ENCODE data around the gene COQ9. TPM values are rescaled to one million over a fixed set of nuclear protein-coding genes. Genes with fewer than 3 reads are reported as not detected.

Gene COQ9
- polyA plus RNA-seq, 1 experiment: 69.5 TPM

DNA sequence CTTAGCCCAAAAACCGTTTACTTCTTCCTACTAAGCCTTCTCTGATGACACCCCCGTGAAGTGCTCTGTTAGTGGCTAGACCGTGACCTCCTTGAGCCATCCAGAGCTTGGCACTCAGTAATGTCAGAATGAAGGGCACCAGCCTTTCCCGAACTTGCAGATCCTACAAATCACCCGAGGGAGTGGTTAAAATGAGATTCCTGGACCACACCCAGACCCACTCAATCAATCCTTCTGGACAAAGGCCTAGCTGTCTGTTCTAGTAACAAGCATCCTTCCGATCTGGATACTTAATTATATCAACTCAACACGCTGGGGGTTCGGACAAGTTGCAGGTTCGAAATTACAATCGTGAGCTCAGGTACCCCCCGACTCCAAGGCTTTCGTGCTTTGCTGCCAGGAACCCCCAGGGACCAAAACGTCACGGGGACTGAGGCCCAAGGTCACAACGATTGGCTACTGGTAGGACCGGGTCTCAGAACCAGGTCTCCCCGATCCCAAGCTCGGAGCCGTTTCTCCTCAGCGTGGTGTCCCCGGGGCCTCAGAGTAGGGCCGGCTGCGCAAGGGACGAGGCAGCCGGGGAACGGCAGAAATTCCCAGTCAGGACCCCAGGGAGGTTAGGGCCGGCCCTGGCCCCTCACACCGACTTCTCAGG is 621 bp upstream of the COQ9 start:
- DNase-seq (ENCODE audit: low read depth): no peak
- TF ChIP-seq, protein P1, sequence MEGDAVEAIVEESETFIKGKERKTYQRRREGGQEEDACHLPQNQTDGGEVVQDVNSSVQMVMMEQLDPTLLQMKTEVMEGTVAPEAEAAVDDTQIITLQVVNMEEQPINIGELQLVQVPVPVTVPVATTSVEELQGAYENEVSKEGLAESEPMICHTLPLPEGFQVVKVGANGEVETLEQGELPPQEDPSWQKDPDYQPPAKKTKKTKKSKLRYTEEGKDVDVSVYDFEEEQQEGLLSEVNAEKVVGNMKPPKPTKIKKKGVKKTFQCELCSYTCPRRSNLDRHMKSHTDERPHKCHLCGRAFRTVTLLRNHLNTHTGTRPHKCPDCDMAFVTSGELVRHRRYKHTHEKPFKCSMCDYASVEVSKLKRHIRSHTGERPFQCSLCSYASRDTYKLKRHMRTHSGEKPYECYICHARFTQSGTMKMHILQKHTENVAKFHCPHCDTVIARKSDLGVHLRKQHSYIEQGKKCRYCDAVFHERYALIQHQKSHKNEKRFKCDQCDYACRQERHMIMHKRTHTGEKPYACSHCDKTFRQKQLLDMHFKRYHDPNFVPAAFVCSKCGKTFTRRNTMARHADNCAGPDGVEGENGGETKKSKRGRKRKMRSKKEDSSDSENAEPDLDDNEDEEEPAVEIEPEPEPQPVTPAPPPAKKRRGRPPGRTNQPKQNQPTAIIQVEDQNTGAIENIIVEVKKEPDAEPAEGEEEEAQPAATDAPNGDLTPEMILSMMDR (IDR thresholded peaks at IDR 0.05; ENCODE audit: insufficient read depth, low read depth, low read length): no peak

DNA sequence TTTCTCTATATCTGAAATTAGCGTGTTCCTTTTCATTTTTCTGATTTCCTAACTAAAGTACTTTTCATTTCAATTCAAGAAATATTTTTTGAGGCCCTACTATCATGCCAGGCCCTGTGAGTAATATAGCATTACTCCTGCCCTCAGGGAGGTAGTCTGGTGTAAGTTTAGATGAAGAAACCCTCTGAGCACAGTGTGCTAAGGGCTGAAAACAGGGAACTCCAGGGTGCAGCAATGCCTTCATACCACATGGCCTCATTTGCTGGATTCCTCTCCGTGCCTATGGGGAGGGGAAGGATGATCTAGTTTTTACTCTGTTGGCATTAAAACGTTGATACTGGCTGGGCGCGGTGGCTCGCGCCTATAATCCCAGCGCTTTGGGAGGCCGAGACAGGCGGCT is 4.7 kb downstream of the COQ9 start:
- DNase-seq (ENCODE audit: low read depth): no peak
- Histone ChIP-seq H3K4me3 (ENCODE audit: low read depth, low read length) (no peak overlapping the region), H3K36me3 (ENCODE audit: control insufficient read depth, insufficient read depth, low read length) (peaks cover 17% of the 10 kb centered on the region), H3K27me3 (ENCODE audit: control insufficient read depth, insufficient read depth, low read length) (no peaks in the 10 kb centered on the region)
- TF ChIP-seq, protein P1 (IDR thresholded peaks at IDR 0.05; ENCODE audit: insufficient read depth, low read depth, low read length): no peak
- ChIA-PET CTCF (no interaction called here), POLR2A (no interaction called here)

More for the DNA sequence above, 621 bp upstream of the COQ9 start:
- peaks cover 2% of the 10 kb centered on the region; the same call in 1 of the 2 replicates for H3K36me3 ChIP-seq (ENCODE audit: control insufficient read depth, insufficient read depth, low read length)
- H3K4me3 ChIP-seq (ENCODE audit: low read depth, low read length): peak overlapping the region; percentile 97
- POLR2A ChIA-PET: interaction anchor here (0.6 to 0.7 kb wide), 3 partner anchors 202 to 704 kb away, joined by 3 to 4 read pairs (median 3); partner anchors contain the start of gene ARL2BP
- H3K27me3 ChIP-seq (ENCODE audit: control insufficient read depth, insufficient read depth, low read length): no peaks in the 10 kb centered on the region
- CTCF ChIA-PET: interaction anchor here (0.6 to 1.8 kb wide), 9 partner anchors 14 to 353 kb away, joined by 3 to 10 read pairs (median 6); partner anchors contain the start of gene POLR2C

DNA sequence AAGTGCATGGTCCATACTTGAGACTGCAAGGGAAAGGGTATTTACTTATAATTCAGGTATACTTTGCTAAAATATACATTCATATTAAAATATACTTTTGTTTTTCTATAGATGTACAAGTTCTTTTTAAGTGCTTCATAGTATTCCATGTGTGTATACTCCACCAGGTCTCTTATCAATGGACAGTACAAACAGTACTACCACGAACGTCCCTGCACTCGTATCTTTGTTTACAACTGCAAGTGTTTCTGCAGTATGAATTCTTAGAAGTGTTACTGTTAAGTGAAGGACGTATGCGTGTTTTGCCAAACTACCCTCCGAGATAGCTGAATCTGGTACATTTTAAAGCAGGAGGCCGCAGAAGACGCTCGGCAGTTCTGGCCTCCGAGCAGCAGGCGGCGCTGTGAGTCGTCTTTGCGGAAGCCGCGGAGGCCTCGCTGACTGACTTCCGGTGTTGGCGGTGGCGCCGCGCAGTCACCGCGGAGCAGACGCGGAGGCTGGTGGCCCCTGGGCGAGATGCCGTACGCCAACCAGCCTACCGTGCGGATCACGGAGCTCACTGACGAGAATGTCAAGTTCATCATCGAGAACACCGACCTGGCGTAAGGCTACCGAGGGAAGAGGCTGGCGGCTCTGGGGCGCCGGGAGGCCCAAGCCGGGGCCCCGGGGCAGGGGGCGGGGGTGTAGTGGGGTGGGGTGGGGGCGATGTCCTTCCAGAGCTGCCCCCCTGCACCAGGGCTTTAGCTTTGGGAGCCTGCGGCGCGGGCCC is 15.1 kb downstream of the COQ9 start, which contains the start of gene POLR2C:
Gene POLR2C (plus strand): TSS at position 471 of the 769 bp plus-strand sequence. CDS start 46 bp downstream, at position 517.
- TF ChIP-seq, protein P1 (IDR thresholded peaks at IDR 0.05; ENCODE audit: insufficient read depth, low read depth, low read length): peak; percentile 99
- Histone ChIP-seq H3K36me3 (ENCODE audit: control insufficient read depth, insufficient read depth, low read length) (peaks cover 18% of the 10 kb centered on the region), H3K4me3 (ENCODE audit: low read depth, low read length) (peak within 1 kb of the TSS; percentile 93), H3K27me3 (ENCODE audit: control insufficient read depth, insufficient read depth, low read length) (no peaks in the 10 kb centered on the region)
- ChIA-PET CTCF (interaction anchor here (0.8 to 2.9 kb wide), 17 partner anchors 9 to 161 kb away, joined by 3 to 24 read pairs (median 5); partner anchors contain the start of genes CIAPIN1 and COQ9), POLR2A (no interaction called here)
- DNase-seq (ENCODE audit: low read depth): no peak

DNA sequence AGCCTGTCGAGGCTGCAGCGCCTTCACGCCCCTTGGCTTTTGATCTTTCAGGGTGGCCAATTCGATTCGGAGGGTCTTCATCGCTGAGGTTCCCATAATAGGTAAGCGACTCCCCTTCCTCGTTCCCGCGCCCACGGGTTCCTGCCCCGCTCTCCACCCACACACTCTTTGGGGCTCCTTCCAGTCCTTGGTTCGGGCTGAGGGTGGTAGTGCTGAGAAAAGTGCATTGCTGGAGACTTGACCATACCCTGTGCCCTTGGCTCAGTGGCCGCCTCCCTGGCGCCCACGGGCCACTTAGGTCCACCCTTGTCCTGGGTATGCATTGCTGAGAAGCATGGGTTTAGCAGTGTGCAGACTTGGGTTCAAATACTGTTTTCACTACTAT is 15.7 kb downstream of the COQ9 start:
- ChIA-PET POLR2A (no interaction called here), CTCF (interaction anchor here (0.9 to 2.9 kb wide), 12 partner anchors 8 to 162 kb away, joined by 3 to 24 read pairs (median 9); partner anchors contain the start of genes CIAPIN1 and COQ9)
- Histone ChIP-seq H3K4me3 (ENCODE audit: low read depth, low read length) (peak overlapping the region; percentile 93), H3K27me3 (ENCODE audit: control insufficient read depth, insufficient read depth, low read length) (no peaks in the 10 kb centered on the region), H3K36me3 (ENCODE audit: control insufficient read depth, insufficient read depth, low read length) (peaks cover 12% of the 10 kb centered on the region)
- TF ChIP-seq, protein P1 (IDR thresholded peaks at IDR 0.05; ENCODE audit: insufficient read depth, low read depth, low read length): no peak
- no peak for DNase-seq (ENCODE audit: low read depth)

DNA sequence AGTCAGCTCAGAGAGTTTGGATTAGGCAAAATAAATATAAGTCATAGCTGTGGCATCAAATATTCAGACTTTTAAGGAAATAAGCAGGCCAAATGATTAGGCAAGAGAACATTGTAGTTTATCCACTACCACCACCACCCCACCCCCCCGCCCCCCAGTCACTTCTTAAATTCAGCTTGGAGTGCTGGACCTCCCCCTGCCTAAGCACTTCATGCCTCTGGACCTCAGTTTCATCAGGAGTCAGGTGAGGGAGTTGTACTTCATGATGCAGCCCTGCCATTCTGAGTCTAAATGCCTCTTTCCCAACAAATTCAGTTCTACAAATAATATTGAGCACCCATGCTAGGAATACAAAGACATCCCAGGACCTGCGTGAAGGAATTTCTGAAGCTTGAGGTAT is 17.2 kb downstream of the COQ9 start:
- ChIA-PET CTCF (interaction anchor here (0.8 to 2.9 kb wide), 4 partner anchors 10 to 55 kb away, joined by 3 to 24 read pairs (median 3); no protein-coding TSS in a partner anchor), POLR2A (no interaction called here)
- no peak for DNase-seq (ENCODE audit: low read depth)
- peaks cover 19% of the 10 kb centered on the region for H3K36me3 ChIP-seq (ENCODE audit: control insufficient read depth, insufficient read depth, low read length)
- TF ChIP-seq, protein P1 (IDR thresholded peaks at IDR 0.05; ENCODE audit: insufficient read depth, low read depth, low read length): no peak
- no peak overlapping the region for H3K4me3 ChIP-seq (ENCODE audit: low read depth, low read length)
- H3K27me3 ChIP-seq (ENCODE audit: control insufficient read depth, insufficient read depth, low read length): no peaks in the 10 kb centered on the region
